Measurements from ENCODE around the gene IFI35. TPM values are rescaled to one million over a fixed set of nuclear protein-coding genes. Genes with fewer than 3 reads are reported as not detected.

Gene IFI35
- total RNA-seq, 1 experiment from 2014 or later: 4.7 TPM

DNA sequence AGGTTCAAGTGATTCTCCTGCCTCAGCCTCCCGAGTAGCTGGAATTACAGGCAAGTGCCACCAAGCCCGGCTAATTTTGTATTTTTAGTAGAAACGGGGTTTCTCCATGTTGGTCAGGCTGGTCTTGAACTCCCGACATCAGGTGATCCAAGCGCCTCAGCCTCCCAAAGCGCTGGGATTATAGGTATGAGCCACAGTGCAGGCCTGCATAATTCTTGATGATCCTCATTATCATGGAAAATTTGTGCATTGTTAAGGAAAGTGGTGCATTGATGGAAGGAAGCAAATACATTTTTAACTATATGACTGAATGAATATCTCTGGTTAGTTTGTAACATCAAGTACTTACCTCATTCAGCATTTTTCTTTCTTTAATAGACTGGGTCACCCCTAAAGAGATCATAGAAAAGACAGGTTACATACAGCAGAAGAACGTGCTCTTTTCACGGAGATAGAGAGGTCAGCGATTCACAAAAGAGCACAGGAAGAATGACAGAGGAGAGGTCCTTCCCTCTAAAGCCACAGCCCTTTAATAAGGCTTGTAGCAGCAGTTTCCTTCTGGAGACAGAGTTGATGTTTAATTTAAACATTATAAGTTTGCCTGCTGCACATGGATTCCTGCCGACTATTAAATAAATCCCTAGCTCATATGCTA lies 56.5 kb downstream of the IFI35 start:
- H3K9me3 Mint-ChIP-seq: no peaks in the 10 kb centered on the region
- peaks cover 21% of the 10 kb centered on the region for H3K4me1 Mint-ChIP-seq
- no peak for DNase-seq (ENCODE audit: low spot score)
- peaks cover 19% of the 10 kb centered on the region for H3K36me3 Mint-ChIP-seq
- H3K27me3 Mint-ChIP-seq (ENCODE audit: low read depth): no peaks in the 10 kb centered on the region
- POLR2A ChIA-PET: no interaction called here
- peak overlapping the region; percentile 82 for H3K27ac Mint-ChIP-seq
- ATAC-seq: 0 out of 2 replicates have a peak, but pooled peaks have one; percentile 22
- TF ChIP-seq, protein P1, sequence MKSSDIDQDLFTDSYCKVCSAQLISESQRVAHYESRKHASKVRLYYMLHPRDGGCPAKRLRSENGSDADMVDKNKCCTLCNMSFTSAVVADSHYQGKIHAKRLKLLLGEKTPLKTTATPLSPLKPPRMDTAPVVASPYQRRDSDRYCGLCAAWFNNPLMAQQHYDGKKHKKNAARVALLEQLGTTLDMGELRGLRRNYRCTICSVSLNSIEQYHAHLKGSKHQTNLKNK (CRISPR knock-in tag; IDR thresholded peaks at IDR 0.05): no peak
- TF ChIP-seq TP53 (CRISPR knock-in tag; IDR thresholded peaks at IDR 0.05) (no peak), NR2C2 (CRISPR knock-in tag; IDR thresholded peaks at IDR 0.05) (no peak), SMAD4 (CRISPR knock-in tag; IDR thresholded peaks at IDR 0.05) (no peak)
- TF ChIP-seq, protein P2, sequence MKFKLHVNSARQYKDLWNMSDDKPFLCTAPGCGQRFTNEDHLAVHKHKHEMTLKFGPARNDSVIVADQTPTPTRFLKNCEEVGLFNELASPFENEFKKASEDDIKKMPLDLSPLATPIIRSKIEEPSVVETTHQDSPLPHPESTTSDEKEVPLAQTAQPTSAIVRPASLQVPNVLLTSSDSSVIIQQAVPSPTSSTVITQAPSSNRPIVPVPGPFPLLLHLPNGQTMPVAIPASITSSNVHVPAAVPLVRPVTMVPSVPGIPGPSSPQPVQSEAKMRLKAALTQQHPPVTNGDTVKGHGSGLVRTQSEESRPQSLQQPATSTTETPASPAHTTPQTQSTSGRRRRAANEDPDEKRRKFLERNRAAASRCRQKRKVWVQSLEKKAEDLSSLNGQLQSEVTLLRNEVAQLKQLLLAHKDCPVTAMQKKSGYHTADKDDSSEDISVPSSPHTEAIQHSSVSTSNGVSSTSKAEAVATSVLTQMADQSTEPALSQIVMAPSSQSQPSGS (CRISPR knock-in tag; IDR thresholded peaks at IDR 0.05; ENCODE audit: borderline replicate concordance, low read depth): no peak
- CTCF ChIA-PET: interaction anchor here (1.5 kb wide), 1 partner anchor 10 kb away, joined by 3 read pairs; no protein-coding TSS in a partner anchor
- H3K4me3 Mint-ChIP-seq: no peak overlapping the region

Other genes starting within 250 kb of the IFI35 start
- 10.9 to 13.1 TPM (median 11.6 TPM) in 3 replicates for gene RAMP2, start 245.6 kb upstream of the IFI35 start, total RNA-seq (2021)
- 98.6 to 103 TPM (median 101 TPM) in 3 replicates for gene VPS25, start 233.3 kb upstream of the IFI35 start, total RNA-seq (2021)
- gene WNK4, start 226.2 kb upstream of the IFI35 start, total RNA-seq (2021): 1.4 to 1.7 TPM (median 1.5 TPM) in 3 replicates
- 54.2 to 65.2 TPM (median 60.9 TPM) in 3 replicates for gene COA3, start 208.1 kb upstream of the IFI35 start, total RNA-seq (2021)
- gene CNTD1, start 207.9 kb upstream of the IFI35 start, total RNA-seq (2021): not detected in 3 replicates
- gene BECN1, start 182.5 kb upstream of the IFI35 start, total RNA-seq (2021): 51.8 to 59.2 TPM (median 54.7 TPM) in 3 replicates
- gene PSME3, start 173.4 kb upstream of the IFI35 start, total RNA-seq (2021): 141 to 192 TPM (median 159 TPM) in 3 replicates
- 9.8 to 11.0 TPM (median 10.1 TPM) in 3 replicates for gene AOC2, start 162.2 kb upstream of the IFI35 start, total RNA-seq (2021)
- gene AOC3, start 155.6 kb upstream of the IFI35 start, total RNA-seq (2021): 6.2 to 8.2 TPM (median 7.6 TPM) in 3 replicates
- 0.37 TPM in 1 of 3 replicates, not detected in the others for gene G6PC1, start 106.0 kb upstream of the IFI35 start, total RNA-seq (2021)
- 44.3 to 61.5 TPM (median 49.2 TPM) in 3 replicates for gene AARSD1, start 42.3 kb upstream of the IFI35 start, total RNA-seq (2021)
- gene PTGES3L, start 26.7 kb upstream of the IFI35 start, total RNA-seq (2021): 1.8 to 2.5 TPM (median 2.1 TPM) in 3 replicates
- gene RUNDC1, start 26.2 kb upstream of the IFI35 start, total RNA-seq (2021): 12.2 to 14.2 TPM (median 12.7 TPM) in 3 replicates
- 1,391 to 1,553 TPM (median 1,518 TPM) in 3 replicates for gene RPL27, start 8.4 kb upstream of the IFI35 start, total RNA-seq (2021)
- gene VAT1, start 15.6 kb downstream of the IFI35 start, total RNA-seq (2021): 291 to 298 TPM (median 296 TPM) in 3 replicates
- 46.9 to 51.8 TPM (median 50.2 TPM) in 3 replicates for gene RND2, start 18.4 kb downstream of the IFI35 start, total RNA-seq (2021)
- 37.8 to 38.4 TPM (median 38.1 TPM) in 3 replicates for gene BRCA1, start 118.6 kb downstream of the IFI35 start, total RNA-seq (2021)
- 38.4 to 42.8 TPM (median 38.9 TPM) in 3 replicates for gene NBR1, start 164.4 kb downstream of the IFI35 start, total RNA-seq (2021)
- gene TMEM106A, start 205.1 kb downstream of the IFI35 start, total RNA-seq (2021): 3.8 to 4.4 TPM (median 4.2 TPM) in 3 replicates
- gene CCDC200, start 221.8 kb downstream of the IFI35 start, total RNA-seq (2021): not detected in 3 replicates
- gene RNU2-1, start 227.2 kb downstream of the IFI35 start, total RNA-seq (2021): 5,207 to 6,122 TPM (median 5,885 TPM) in 3 replicates

Measured in WTC11 (cell line).